Stimulated activated CD8-positive, alpha-beta memory T cell treated with anti-CD3 and anti-CD28 coated beads, Interleukin-2, amount 100 ng/mL, for 48 hours (primary cell): Measurements from ENCODE around the gene DDX5.
"Not testable (repeated sequence)": the region's sequence is repeated elsewhere in the genome, so short reads cannot be mapped to it uniquely, and the experiment has no call there.

Experiments
- DNase-seq, 2 donors: peaks; one replicate each; pipeline ENCODE4 v3.0.0-alpha.2; 2020; ENCODE audit warnings: low read depth in 2 of 2

Gene DDX5

DNA sequence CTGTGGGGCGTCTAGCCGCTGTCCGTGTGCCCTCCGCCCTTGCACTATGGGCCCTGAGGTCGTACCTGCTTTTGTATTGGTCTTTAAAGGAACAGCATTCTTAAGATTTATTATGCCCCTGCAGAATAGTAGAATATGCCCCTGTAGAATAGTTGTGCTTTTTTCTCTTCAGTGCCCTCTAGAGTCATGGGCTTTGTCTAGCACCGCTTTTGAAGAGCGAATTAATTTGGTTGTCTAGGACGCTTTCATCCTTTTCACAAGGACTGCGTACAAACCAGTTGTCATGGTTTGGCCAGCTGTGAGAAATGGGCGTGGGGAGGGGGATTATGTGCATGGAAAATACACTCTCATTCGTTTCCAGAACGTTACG is 1.3 kb upstream of the DDX5 start:
- no peak for DNase-seq

DNA sequence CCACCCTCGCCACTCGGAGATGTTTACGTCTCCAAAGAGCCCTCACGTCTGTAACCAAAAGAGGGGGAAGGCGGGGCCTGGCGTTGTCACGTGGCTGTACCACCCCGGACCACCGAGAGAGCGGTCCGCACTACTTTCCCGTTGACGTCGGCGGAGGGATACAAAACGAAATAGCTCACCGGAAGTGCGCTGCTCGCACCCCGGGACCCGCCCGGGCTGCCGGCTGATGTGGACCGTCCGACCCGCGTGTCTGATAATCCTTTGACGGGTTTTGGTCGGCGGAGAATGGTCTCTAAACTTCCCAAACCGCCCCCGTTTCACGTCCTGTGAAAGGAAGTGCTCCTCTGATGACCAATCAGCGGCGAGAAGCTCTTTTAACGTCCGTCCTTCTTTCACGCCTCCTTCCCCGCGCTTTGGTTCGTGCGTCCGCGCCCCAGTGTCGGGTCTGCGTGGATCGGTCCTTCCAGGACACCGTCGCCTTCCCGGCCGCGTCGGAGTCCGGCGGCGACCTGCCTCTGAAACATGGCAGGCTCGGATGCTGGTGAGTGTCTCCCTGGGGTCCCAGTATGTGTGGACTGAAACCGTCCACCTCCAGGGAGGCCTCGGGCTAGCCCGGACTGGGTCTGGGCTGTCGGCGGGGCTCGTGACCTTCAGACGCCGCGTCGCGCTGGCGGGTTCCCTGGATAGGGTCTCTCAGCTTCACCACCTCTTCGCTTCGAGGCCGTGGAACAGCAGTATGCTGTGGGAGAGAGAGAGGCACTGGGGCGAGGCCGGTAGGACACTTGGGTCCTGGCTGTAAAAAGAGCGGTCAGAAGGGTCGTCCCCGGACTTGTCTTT is 705 bp upstream of the DDX5 start, which contains the start of gene CEP95:
Gene CEP95, plus strand, starts transcription at position 402 of the 837 bp plus-strand sequence. Its CDS starts 121 bp downstream, at position 523.
- peak; percentile 88 to 95 for DNase-seq

DNA sequence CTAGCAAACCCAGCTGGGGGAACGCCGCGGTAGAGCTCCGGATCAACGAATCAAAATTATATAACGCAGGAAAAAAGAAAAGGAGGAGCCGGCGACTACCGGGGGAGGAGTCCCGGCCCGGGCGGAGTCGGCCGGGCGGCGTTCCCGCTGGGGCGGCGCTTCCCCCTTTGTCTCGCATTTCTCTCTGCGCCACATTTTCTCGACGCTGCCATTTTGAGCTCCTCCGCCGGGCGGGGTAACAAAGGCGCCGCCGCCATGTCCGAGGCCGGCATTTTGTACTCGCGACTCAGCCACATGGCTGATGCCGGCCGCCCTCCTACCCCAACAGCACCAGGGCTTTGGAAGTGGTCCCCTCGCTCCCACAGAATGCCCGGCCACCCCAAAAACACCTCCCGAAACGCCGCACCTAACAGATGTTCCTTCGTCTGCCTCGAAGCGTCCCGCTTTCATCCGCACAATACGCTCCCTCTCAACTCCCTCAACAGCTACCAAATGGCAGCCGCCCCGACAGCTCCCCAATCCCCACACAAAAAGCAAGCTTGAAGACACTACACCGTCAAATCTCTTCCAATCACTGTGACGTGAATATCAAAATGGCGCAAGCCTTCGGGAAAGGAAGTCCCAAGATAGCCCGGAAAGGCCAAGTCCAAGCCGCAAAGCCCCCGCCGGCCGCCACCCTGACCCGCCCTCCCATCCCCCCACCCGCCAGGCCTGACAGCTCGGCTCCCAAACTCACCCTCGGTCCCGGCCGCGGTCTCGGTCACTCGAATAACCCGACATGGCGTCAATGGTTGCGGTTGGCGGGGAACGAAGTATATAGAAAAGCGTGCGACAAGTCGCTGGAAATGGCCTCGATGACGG is 519 bp downstream of the DDX5 start:
- DNase-seq: peak; percentile 66 to 76

DNA sequence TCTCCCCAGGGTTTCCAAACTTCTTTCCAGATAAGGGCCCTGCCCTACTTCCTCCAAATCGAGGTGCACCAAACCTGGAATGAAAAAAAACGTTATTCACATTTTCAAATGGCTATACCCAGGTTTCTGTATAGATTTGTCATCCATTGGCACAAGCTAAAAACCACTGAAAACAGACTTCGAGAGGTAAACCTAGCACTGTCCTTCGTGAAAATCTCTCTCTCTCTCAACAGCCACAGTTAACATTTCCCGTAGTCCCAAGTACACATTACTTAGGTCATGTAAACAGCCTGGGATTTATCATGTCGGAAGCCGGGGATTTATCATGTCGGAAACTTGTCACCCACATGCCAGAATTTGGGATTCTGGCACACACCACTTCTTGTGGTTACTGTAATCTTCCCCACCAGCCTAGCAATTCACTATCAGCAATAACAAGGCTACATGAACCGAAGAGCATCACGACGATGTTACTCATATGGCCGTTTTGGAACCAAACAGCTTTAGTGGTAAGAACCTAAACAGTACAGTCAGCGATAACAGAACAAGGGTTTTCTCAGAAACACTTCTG is 1.2 kb downstream of the DDX5 start:
- no peak for DNase-seq

DNA sequence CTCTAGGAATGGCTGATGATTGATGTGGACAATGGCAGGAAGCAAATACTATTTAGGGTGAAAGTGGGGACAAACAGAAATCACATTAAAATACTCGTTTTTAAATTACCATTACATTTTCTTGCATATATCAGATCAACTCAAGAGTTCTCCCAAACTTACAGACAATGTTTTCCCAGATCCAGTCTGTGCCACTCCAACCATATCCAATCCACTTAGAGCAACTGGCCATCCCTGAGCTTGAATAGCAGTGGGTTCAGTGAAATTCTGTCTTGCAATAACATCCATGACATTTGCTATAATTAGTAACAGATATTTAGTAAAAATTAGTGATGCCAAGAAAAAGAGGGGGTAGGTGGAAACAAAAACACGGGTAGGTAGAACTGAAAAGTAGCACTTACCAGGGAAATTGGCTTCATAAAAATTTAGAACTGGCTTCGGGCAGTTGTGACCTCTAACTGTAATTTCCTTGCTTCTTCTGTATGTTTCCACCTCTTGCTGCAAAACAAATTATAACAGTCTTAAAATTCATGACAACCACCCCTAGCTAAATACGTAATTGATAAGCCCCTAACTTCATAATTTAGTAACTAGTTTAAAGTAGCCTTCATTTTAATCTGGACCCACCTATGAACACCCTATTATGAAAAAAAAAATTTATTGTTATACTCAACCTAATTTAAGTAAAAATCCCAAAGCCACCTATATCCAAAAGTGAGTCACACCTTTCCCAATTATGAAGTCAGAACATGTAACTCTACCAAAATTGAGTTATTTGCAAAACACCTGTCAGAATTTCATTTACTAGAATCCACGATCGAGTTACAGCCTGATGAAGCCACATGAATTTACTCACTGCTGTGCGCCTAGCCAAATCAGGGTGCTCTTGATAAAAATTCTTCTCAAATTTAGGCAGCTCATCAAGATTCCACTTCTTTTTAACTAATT is 2.0 kb downstream of the DDX5 start:
- no peak for DNase-seq

GRCh38 chr17:64503341-64503740 is 2.7 kb downstream of the DDX5 start:
- DNase-seq: no peak

DNA sequence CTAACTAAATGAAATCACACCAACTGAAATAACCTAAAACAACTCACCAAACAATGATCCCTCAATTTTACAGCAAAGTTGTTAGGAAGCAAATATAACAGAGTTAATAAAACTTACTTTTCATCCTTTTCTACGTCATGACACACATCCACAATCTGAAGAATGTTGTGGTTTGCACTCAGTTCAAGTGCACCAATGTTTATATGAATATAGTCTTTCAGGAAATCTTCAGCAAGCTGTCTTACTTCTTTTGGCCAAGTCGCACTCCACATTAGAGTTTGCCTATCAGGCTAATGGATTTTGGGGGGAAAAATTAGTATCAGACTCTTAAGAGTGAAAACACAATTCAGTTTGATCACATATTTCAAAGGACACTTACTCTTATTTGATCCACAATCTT is 3.3 kb downstream of the DDX5 start:
- no peak for DNase-seq

DNA sequence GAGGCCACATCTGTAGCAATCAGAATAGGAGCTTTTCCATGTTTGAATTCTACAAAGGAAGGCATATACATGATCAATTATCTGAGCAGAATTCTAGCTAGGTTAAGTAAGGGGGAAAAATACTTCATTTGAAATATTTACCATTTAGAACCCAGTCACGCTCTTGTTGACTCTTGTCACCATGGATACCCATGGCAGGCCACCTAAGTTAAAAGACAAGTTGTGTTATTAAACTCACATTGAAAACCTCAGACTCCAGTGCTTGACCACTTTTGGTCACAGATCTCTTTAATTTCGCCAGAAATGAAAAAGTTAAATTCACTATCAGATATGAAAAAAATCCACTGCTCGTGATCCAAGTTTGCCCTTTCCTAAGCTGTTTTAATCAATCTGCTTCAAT is 4.1 kb downstream of the DDX5 start:
- DNase-seq: no peak

DNA sequence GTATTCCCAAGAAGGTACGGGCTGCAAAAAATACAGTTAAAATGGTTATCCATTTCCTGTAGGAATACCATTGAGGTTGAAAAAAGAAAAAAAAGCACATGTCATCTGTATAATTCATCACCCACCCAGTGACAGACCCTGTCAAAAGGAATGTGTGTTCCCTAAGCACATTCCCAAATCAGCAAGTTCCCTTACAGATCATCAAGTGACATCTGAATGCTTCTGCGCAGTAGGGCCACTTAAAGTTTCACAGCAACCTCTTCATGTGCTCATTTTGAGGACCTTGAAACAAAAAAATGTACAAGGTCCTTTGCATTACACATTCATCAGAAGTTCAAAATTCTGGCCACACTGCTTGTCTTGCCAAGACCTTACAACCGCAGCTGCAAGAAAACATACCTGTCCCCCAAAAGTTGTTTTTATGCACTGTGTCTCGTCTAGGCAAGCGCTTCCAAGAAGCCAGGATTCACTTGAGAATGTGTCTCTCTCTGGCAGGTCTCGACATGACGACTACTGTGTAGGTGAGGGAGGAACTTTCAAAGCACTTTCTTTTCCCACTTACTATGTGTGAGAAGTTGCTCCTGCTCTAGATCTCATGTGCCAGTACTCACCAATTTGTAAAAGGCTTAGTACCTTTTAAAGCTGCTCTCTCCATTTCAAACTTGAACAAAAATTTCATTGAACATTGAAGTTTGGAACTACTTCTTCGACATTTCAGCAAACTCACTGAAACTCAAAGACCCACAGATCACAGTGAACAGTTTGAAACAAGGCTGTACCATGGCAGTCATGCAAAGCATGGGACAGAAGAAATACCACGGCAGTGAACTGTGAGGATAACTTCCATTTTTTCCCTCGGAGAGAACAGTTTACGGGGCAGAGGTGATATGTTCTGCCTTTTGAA is 5.0 kb downstream of the DDX5 start:
- DNase-seq: no peak

GRCh38 chr17:64500487-64500859 is 5.6 kb downstream of the DDX5 start:
- no peak for DNase-seq

GRCh38 chr17:64499805-64500486 is 6.1 kb downstream of the DDX5 start:
- no peak for DNase-seq

- no peak for DNase-seq
These were observed 7.5 kb downstream of the DDX5 start for GRCh38 chr17:64498308-64499203.

- DNase-seq: no peak
These were observed 8.5 kb downstream of the DDX5 start for GRCh38 chr17:64497565-64498035.

DNA sequence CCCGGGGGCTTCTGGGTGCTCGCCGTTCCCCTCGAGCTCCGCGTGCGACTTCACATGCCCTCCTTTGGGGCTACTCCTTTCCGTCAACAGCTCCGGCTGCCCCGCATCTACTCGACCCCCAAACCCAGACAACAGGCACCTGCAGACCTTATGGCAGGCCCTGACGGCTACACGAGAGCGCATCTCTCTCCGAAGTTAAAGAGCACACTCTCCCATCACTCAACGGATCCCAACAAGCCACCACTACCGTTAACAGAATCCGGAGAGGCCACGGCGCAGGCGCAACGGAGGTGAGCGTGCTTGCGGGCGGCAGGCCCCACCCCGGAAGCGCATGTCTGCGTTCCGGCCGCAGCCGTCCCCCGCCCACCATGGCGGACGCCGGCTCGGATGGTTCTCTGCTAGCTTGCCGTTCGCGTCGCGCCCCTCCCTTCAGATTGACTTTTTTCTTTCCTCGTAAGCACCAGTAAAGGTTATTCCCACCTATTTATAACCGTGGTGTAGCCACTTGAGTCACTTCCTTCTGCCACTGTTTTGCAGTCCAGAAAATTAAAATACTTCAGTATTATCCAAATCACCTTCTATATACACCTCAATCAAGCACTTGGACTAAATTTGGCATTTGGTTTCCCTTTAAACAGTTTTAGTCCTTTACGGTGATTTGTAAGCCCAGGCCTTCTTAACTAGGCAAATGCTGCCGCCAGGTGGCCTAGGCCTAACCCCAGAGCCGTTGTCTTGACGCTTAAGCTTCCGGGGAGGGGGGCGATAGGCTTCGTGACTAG is 9.1 kb downstream of the DDX5 start, which contains the start of gene POLG2:
Gene POLG2, minus strand, starts transcription at position 269 of the 779 bp plus-strand sequence. Its CDS starts 86 bp downstream, at position 183.
- peak; percentile 94 to 95 for DNase-seq

DNA sequence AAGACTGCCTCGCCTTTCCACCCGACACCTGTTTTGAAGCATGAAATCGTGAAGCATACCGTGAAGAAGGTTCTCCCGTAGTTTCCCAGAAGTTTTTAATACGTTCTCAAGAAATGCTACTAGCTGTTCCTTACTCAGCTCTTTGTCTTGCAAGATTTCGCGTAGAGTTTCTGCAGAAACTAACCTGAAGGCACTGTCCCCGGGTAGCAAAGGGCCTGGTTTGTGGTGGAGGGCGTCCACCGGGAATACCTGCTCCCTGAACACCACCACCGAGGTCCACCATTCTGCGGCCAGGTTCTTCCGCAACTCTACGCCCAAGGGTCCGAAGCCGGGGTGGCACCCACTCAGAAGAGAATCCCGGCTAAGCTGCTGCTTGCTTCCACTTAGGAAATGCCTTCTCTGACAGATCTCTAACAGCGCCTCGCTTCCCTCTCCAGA is 9.7 kb downstream of the DDX5 start:
- no peak for DNase-seq

GRCh38 chr17:64495300-64495699 is 10.8 kb downstream of the DDX5 start:
- not testable (repeated sequence) for DNase-seq

DNA sequence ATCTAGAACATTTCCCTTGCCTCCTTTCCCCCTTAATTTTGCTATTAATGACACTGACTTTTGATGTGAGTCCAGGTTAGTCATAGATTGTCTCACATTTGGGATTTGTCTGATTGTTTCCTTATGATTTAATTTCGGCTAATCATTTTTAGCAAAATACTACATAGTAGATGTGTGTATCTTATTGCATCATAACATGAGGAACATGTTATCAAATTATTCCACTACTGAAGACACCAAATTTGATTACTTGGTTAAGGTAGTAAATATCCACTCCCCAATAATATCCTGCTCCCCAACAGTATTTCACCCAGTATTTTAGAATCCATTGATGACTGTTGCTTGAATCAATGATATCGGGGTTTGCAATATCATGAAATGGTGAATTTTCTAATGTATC is 12.0 kb downstream of the DDX5 start:
- DNase-seq: no peak
